ENCODE results near the gene AFAP1.

AFAP1 gene

DNA sequence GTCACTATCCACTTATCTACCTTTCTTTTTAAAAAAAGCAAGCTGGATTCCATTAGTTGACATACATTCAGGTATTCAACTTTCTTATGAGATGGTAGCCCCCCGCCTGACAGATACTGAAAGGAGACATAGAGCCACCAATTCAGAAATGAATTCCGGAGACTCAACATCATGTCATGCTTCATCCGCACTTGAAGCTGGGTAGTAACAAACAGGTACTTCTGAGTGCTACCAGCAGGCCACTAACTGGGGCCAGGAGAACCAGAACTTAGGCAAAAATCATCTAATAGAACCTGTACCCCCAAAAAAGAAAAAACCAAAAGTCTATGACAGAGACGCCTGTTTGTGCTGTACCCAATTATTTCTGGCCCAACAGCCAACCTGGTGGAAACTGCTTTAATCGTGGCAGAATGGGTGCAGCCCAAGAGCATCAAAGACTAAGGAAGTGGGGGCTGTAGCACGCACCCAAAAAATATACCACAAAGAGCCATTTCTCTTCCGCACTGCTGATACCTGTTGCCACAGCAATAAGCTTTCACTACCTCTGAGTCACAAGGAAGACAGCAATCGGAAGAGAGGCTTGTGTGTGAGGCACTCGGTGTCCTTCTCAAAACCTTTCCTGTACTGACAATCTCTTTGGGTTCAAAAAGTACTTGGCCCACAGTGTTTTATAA lies 84.8 kb downstream of the AFAP1 start:
- DNase-seq (ENCODE audit: low read depth), result peak; percentile 60
- no peak overlapping the region for H3K4me3 ChIP-seq (ENCODE audit: low read depth, low read length)
- TF ChIP-seq, protein P1, sequence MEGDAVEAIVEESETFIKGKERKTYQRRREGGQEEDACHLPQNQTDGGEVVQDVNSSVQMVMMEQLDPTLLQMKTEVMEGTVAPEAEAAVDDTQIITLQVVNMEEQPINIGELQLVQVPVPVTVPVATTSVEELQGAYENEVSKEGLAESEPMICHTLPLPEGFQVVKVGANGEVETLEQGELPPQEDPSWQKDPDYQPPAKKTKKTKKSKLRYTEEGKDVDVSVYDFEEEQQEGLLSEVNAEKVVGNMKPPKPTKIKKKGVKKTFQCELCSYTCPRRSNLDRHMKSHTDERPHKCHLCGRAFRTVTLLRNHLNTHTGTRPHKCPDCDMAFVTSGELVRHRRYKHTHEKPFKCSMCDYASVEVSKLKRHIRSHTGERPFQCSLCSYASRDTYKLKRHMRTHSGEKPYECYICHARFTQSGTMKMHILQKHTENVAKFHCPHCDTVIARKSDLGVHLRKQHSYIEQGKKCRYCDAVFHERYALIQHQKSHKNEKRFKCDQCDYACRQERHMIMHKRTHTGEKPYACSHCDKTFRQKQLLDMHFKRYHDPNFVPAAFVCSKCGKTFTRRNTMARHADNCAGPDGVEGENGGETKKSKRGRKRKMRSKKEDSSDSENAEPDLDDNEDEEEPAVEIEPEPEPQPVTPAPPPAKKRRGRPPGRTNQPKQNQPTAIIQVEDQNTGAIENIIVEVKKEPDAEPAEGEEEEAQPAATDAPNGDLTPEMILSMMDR (IDR thresholded peaks at IDR 0.05; ENCODE audit: insufficient read depth, low read depth, low read length, missing control alignments), result no peak

DNA sequence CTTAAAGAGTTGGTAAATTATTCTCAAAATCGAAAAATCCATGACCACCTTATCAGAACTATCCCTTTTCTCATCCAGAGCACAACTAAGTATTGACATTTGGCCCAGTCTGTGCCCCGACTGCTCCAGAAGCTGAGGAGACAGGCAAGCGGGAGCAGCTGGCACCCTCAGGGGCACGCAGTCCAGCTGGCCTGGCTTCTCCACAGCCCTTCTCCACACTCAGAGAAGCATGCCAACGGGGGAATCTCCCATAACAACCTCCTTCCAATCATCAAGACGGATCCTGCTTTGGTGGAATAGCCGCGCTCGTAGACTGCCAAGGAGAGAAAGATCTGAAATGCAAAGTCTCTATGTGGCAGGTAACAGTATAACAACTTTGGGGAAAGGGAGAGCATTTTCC lies 85.4 kb downstream of the AFAP1 start:
- no peak overlapping the region for H3K4me3 ChIP-seq (ENCODE audit: low read depth, low read length)
- TF ChIP-seq, protein P1 (IDR thresholded peaks at IDR 0.05; ENCODE audit: insufficient read depth, low read depth, low read length, missing control alignments), result no peak
- DNase-seq (ENCODE audit: low read depth), result no peak

DNA sequence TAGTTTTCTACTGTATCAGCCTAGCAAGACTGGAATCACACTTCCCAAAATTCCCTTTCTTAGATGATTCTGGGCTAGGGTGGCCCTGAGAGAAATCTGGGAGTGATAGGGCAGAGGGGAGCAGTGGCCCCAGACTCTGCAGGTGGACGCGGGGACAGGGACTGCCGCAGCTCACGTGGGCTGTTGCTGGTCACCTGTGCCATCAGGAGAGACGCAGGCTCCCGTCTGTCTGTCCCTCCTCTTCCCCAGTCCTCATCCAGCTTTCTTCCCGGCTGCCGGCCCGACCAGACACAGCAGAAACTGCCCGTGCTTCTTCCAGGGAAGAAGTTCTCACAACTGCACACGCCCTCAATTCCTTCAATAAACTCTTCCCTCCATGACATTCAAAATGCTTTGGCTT lies 86.4 kb downstream of the AFAP1 start:
- no peak for DNase-seq (ENCODE audit: low read depth)
- TF ChIP-seq, protein P1 (IDR thresholded peaks at IDR 0.05; ENCODE audit: insufficient read depth, low read depth, low read length, missing control alignments), result no peak
- H3K4me3 ChIP-seq (ENCODE audit: low read depth, low read length), result no peak overlapping the region

DNA sequence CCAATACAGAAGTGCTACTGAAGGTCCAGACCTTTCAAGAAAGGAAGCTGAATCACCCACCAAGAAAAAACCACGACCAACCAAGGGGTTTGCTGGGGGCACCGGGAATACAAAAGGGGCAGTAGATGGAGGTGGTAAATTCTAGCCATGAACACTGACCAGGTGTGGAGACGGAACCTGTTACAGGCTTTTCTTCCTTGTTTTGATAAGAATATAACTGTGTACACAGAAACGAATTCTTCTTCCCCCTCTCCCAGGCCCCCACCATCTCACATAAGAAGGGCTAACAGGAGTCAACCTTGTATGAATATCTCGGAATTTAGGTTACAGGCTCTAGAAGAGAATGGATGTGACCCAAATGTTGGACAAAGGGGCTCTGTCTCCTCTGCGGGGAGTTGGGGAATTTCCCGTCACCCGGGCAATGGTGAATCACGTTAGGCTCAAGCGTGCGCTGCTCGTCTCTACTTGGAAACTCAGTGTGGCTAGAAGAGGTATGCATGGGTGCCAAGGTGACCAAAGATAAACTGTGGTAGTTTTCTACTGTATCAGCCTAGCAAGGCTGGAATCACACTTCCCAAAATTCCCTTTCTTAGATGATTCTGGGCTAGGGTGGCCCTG lies 87.0 kb downstream of the AFAP1 start:
- TF ChIP-seq, protein P1 (IDR thresholded peaks at IDR 0.05; ENCODE audit: insufficient read depth, low read depth, low read length, missing control alignments), result no peak
- DNase-seq (ENCODE audit: low read depth), result peak; percentile 20
- H3K4me3 ChIP-seq (ENCODE audit: low read depth, low read length), result no peak overlapping the region

DNA sequence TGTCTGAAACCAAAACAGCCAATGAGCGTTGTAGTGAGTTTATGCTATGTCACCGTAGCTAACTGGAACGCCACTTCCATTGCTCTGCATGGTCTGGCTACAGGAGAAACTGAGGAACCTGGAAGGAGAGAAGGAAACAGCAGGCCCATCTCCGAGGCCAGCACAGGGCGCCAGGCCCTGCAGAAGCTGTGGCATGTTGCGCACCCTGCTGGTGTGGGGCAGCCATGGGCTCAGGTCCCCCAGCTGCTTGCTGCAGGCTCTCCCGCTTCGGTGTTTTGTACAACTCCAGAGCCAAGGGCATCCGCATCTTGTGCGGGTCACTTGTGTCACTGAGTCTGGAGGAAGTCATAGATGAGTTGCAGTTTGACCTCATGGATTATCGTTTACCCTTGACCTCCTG lies 89.2 kb downstream of the AFAP1 start:
- DNase-seq (ENCODE audit: low read depth), result no peak
- TF ChIP-seq, protein P1 (IDR thresholded peaks at IDR 0.05; ENCODE audit: insufficient read depth, low read depth, low read length, missing control alignments), result peak; percentile 7
- H3K4me3 ChIP-seq (ENCODE audit: low read depth, low read length), result no peak overlapping the region

DNA sequence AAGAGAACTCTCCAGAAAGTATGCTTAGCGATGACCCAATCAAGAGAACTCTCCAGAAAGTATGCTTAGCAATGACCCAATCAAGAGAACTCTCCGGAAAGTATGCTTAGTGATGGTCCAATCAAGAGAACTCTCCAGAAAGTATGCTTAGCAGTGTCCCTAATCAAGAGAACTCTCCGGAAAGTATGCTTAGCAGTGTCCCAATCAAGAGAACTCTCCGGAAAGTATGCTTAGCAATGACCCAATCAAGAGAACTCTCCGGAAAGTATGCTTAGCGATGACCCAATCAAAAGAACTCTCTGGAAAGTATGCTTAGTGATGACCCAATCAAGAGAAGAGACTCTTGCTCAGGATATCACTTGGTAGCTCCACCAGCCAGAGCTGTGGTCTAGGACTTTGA lies 92.5 kb downstream of the AFAP1 start:
- no peak overlapping the region for H3K4me3 ChIP-seq (ENCODE audit: low read depth, low read length)
- DNase-seq (ENCODE audit: low read depth), result no peak
- TF ChIP-seq, protein P1 (IDR thresholded peaks at IDR 0.05; ENCODE audit: insufficient read depth, low read depth, low read length, missing control alignments), result no peak
